ENCODE data around the gene PROC. TPM values are rescaled to one million over a fixed set of nuclear protein-coding genes. Genes with fewer than 3 reads are reported as not detected.
A peak's percentile ranks its signal among the peaks of the same experiment; 100 is the strongest.

PROC gene
- total and polyA plus RNA-seq, 11 donors = not detected

DNA sequence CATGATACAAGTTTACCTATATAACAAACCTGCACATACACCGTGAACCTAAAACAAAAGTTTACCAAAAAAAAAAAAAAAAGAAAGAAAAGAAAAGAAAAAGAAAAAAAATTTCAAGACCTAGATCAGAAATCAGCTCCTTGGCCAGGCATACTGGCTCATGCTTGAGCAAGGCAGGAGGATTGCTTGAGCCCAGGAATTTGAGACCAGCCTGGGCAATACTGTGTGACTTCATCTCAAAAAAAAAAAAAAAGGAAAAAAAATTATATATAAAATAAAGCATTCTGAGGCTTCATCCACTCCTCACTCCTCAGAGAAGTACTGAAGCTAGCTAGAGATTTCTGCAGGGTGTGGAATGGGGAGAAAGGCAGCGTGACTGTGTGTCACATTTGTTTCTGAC, 11.8 kb upstream of the PROC start:
- ATAC-seq (no peak), DNase-seq (no peak)
- 97 to 100% (median 98%) methylated on average over 2 of the region's 2 CpGs for WGBS, 4 donors
- Histone ChIP-seq H3K4me1 (peaks cover 0 to 55% (median 22%) of the 10 kb centered on the region in 12 donors), H3K27ac (no peak overlapping the region), H3K27me3 (no peaks in the 10 kb centered on the region), H3K4me3 (no peak overlapping the region), H3K36me3 (no peaks in the 10 kb centered on the region), H3K9me3 (no peaks in the 10 kb centered on the region)
- intact Hi-C loops (cut with DNase I) = loop anchor here in 1 of 10 donors (2.0 kb wide), 1 partner anchor 18 kb away; no protein-coding TSS in a partner anchor
- TF ChIP-seq, protein P1, sequence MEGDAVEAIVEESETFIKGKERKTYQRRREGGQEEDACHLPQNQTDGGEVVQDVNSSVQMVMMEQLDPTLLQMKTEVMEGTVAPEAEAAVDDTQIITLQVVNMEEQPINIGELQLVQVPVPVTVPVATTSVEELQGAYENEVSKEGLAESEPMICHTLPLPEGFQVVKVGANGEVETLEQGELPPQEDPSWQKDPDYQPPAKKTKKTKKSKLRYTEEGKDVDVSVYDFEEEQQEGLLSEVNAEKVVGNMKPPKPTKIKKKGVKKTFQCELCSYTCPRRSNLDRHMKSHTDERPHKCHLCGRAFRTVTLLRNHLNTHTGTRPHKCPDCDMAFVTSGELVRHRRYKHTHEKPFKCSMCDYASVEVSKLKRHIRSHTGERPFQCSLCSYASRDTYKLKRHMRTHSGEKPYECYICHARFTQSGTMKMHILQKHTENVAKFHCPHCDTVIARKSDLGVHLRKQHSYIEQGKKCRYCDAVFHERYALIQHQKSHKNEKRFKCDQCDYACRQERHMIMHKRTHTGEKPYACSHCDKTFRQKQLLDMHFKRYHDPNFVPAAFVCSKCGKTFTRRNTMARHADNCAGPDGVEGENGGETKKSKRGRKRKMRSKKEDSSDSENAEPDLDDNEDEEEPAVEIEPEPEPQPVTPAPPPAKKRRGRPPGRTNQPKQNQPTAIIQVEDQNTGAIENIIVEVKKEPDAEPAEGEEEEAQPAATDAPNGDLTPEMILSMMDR (IDR thresholded peaks at IDR 0.05) = no peak
- TF ChIP-seq POLR2A (IDR thresholded peaks at IDR 0.05) = no peak

DNA sequence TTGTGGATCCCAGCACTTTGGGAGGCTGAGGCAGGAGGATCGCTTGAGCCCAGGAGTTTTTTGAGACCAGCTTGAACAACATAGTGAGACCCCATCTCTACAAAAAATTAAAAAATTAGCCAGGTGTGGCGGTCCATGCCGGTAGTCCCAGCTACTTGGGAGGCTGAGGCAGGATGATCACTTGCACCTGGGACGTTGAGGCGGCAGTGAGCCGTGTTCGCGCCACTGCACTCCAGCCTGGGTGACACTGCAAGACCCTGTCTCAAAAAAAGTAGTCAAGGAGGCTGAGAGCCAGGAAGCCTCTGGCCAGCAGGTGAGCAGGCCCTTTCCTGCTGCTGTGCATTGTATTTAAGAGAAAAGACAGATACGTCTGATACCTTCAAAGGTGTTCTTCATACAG, 11.1 kb upstream of the PROC start:
- Histone ChIP-seq H3K36me3 (no peaks in the 10 kb centered on the region), H3K4me3 (no peak overlapping the region), H3K9me3 (no peaks in the 10 kb centered on the region), H3K27me3 (no peaks in the 10 kb centered on the region), H3K4me1 (peaks cover 0 to 62% (median 23%) of the 10 kb centered on the region in 12 donors), H3K27ac (peak overlapping the region in 5 of 12 donors; percentile 26 to 94 (median 89))
- intact Hi-C loops (cut with DNase I) = loop anchor here in 1 of 10 donors (2.0 kb wide), 1 partner anchor 18 kb away; no protein-coding TSS in a partner anchor
- 95 to 98% (median 97%) methylated on average over 9 of the region's 9 CpGs for WGBS, 4 donors
- ATAC-seq = no peak
- TF ChIP-seq POLR2A (IDR thresholded peaks at IDR 0.05) = no peak
- TF ChIP-seq, protein P1 (IDR thresholded peaks at IDR 0.05) = no peak
- DNase-seq = no peak

- H3K4me3 ChIP-seq = peak overlapping the region in 9 of 12 donors; percentile 21 to 75 (median 61)
- no peak for DNase-seq
- no peaks in the 10 kb centered on the region for H3K9me3 ChIP-seq
- H3K27ac ChIP-seq = peak overlapping the region in 11 of 12 donors; percentile 26 to 94 (median 73)
- 0 to 5% (median 1%) methylated on average over 5 to 6 of the region's 6 CpGs for WGBS, 4 donors
- no peak for TF ChIP-seq POLR2A (IDR thresholded peaks at IDR 0.05)
- TF ChIP-seq, protein P1 (IDR thresholded peaks at IDR 0.05) = no peak
- intact Hi-C loops (cut with DNase I) = loop anchor here in 1 of 10 donors (2.0 kb wide), 1 partner anchor 19 kb away; no protein-coding TSS in a partner anchor
- H3K36me3 ChIP-seq = no peaks in the 10 kb centered on the region
- peak; percentile 8 to 52 (median 34) for ATAC-seq
- peaks cover 0 to 66% (median 23%) of the 10 kb centered on the region in 12 donors for H3K4me1 ChIP-seq
- no peaks in the 10 kb centered on the region for H3K27me3 ChIP-seq
Measured at GRCh38 chr2:127407661-127408003, 10.6 kb upstream of the PROC start.

DNA sequence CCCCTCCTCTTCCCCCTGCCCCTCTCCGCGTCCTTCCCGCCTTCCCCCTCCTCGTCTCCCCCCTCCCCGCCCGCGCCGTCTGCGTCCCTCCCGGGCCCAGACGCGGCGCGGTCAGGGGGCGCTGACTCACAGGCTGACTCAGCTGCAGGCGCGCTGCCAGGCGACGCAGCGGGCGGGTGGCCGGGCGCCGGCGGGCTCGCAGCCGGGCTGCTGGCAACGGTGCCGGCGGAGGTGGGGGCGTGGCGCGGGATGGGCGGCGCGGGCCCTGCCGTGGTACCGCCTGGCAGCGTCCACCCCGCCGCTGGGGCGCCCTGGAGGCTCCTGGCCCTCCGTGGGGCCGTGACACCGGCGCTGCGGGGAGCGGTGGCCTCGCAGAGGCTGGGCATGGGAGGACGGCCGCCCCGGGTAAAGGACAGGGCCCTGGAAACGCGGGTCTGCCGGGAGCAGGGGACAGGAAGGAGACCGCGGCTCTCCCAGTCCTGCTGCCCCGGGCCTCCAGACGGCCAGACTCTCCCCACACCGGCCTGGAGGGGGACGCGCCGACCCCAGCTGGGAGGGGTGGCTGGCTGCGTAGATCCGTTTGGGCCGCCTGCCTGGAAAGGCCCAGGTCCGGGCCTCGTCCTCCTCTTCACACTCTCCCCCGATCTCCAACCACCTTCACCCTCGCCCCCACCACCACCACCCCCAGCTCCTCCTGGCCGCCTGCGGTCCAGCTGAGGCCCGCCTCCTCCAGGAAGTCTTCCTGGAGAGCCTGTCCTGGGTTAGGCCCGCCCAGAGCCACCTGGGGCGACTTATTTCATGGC, 10.0 kb upstream of the PROC start:
- Histone ChIP-seq H3K4me3 (peak overlapping the region; percentile 9 to 75 (median 59)), H3K4me1 (peaks cover 0 to 67% (median 23%) of the 10 kb centered on the region in 12 donors)

More for the DNA sequence above, 10.0 kb upstream of the PROC start:
- 5 to 19% (median 10%) methylated on average over 16 to 75 of the region's 75 CpGs for WGBS, 4 donors
- DNase-seq (peak; percentile 93 to 97 (median 94)), ATAC-seq (peak; percentile 74 to 95 (median 92))
- peaks cover 0 to 5% (median 0%) of the 10 kb centered on the region in 12 donors for H3K9me3 ChIP-seq
- no peaks in the 10 kb centered on the region for H3K36me3 ChIP-seq
- peak overlapping the region; percentile 78 to 94 (median 90) for H3K27ac ChIP-seq
- H3K27me3 ChIP-seq = no peaks in the 10 kb centered on the region
- TF ChIP-seq POLR2A (IDR thresholded peaks at IDR 0.05) = peak in 1 of 2 donors; percentile 54
- TF ChIP-seq, protein P1 (IDR thresholded peaks at IDR 0.05) = no peak
- intact Hi-C loops (cut with DNase I) = no loop called here

All from heart left ventricle (tissue), 16 donors.